Activated naive CD4-positive, alpha-beta T cell treated with anti-CD3 and anti-CD28 coated beads, Interleukin-2, amount 50 U/mL, for 72 hours (primary cell): Measurements from ENCODE around the gene SCO2. TPM values are rescaled to one million over a fixed set of nuclear protein-coding genes. Genes with fewer than 3 reads are reported as not detected.

ENCODE experiments used
- ATAC-seq, 2 donors: fragments of 150-1000 bp; cut with Tn5 transposase; 2 replicates each; pipeline ENCODE4 v1.10.0; 2021; ENCODE audit warnings: mild to moderate bottlenecking in 2 of 2, moderate library complexity in 2 of 2
- DNase-seq, 2 donors: peaks; one replicate each; pipeline ENCODE4 v3.0.0; 2021 to 2022; ENCODE audit warnings: low spot score in 2 of 2
- H3K27ac Mint-ChIP-seq, 2 donors: one replicate each; pipeline ENCODE4 v1.8.0; 2022; ENCODE audit warnings: mild to moderate bottlenecking in 2 of 2, mixed read lengths in 2 of 2
- H3K36me3 Mint-ChIP-seq, 2 donors: one replicate each; pipeline ENCODE4 v1.8.0; 2022; ENCODE audit warnings: mixed read lengths in 2 of 2
- H3K9me3 Mint-ChIP-seq, 2 donors: one replicate each; pipeline ENCODE4 v1.8.0; 2022; ENCODE audit warnings: mixed read lengths in 2 of 2
- total RNA-seq, 2 donors: library from RNA; stranded (reverse); gene quantifications; one replicate each; pipeline ENCODE4 v1.2.3, GENCODE V29; 2022

Gene SCO2
- total RNA-seq, 2 donors from 2014 or later = 4.8 TPM; not detected in 1

- H3K36me3 Mint-ChIP-seq = no peaks in the 10 kb centered on the region
- ATAC-seq = no peak
- no peak overlapping the region for H3K27ac Mint-ChIP-seq
- no peaks in the 10 kb centered on the region for H3K9me3 Mint-ChIP-seq
- no peak for DNase-seq
These were observed 41.8 kb downstream of the SCO2 start for GRCh38 chr22:50483556-50483955.

GRCh38 chr22:50483106-50483505 is 42.3 kb downstream of the SCO2 start:
- Mint-ChIP-seq H3K36me3 (no peaks in the 10 kb centered on the region), H3K9me3 (no peaks in the 10 kb centered on the region), H3K27ac (no peak overlapping the region)
- DNase-seq (no peak), ATAC-seq (no peak)

- Mint-ChIP-seq H3K27ac (peak overlapping the region; percentile 64 to 68), H3K36me3 (no peaks in the 10 kb centered on the region), H3K9me3 (no peaks in the 10 kb centered on the region)
- DNase-seq = no peak
- peak in 1 of 2 donors; percentile 28 for ATAC-seq
These were observed 43.0 kb downstream of the SCO2 start for GRCh38 chr22:50482107-50483074.

GRCh38 chr22:50481440-50482106 is 43.8 kb downstream of the SCO2 start, which contains the start of gene ADM2:
ADM2 (plus strand) TSS chr22:50481543; CDS start chr22:50481848, 305 bp downstream.
- ATAC-seq = peak; percentile 88 to 93
- Mint-ChIP-seq H3K9me3 (no peaks in the 10 kb centered on the region), H3K27ac (peak within 1 kb of the TSS; percentile 64 to 70), H3K36me3 (no peaks in the 10 kb centered on the region)
- DNase-seq = peak in 1 of 2 donors; percentile 71

GRCh38 chr22:50481045-50481439 is 44.4 kb downstream of the SCO2 start:
- Mint-ChIP-seq H3K36me3 (no peaks in the 10 kb centered on the region), H3K27ac (no peak overlapping the region), H3K9me3 (no peaks in the 10 kb centered on the region)
- no peak for DNase-seq
- ATAC-seq = no peak

- Mint-ChIP-seq H3K27ac (peak overlapping the region in 1 of 2 donors; percentile 70), H3K9me3 (no peaks in the 10 kb centered on the region), H3K36me3 (no peaks in the 10 kb centered on the region)
- ATAC-seq = no peak
- DNase-seq = no peak
These were observed 45.7 kb downstream of the SCO2 start for GRCh38 chr22:50479721-50480120.

- ATAC-seq = no peak
- no peaks in the 10 kb centered on the region for H3K9me3 Mint-ChIP-seq
- no peak for DNase-seq
- peak overlapping the region in 1 of 2 donors; percentile 36 for H3K27ac Mint-ChIP-seq
- no peaks in the 10 kb centered on the region for H3K36me3 Mint-ChIP-seq
These were observed 47.5 kb downstream of the SCO2 start for GRCh38 chr22:50477923-50478322.

GRCh38 chr22:50476868-50477267 is 48.5 kb downstream of the SCO2 start:
- ATAC-seq (no peak), DNase-seq (no peak)
- Mint-ChIP-seq H3K27ac (peak overlapping the region; percentile 61 to 81), H3K36me3 (no peaks in the 10 kb centered on the region), H3K9me3 (no peaks in the 10 kb centered on the region)

GRCh38 chr22:50475652-50476002 is 49.8 kb downstream of the SCO2 start:
- ATAC-seq (no peak), DNase-seq (no peak)
- Mint-ChIP-seq H3K36me3 (no peaks in the 10 kb centered on the region), H3K9me3 (no peaks in the 10 kb centered on the region), H3K27ac (peak overlapping the region in 1 of 2 donors; percentile 81)

- DNase-seq (peak; percentile 93 to 95), ATAC-seq (peak; percentile 84 to 85)
- peak within 1 kb of the TSS; percentile 81 to 96 for H3K27ac Mint-ChIP-seq
- H3K36me3 Mint-ChIP-seq = no peaks in the 10 kb centered on the region
- H3K9me3 Mint-ChIP-seq = no peaks in the 10 kb centered on the region
These were observed 50.4 kb downstream of the SCO2 start, which contains the start of gene SBF1 for GRCh38 chr22:50474710-50475651. SBF1 (minus strand) TSS chr22:50475035; CDS start chr22:50474840, 195 bp downstream.

GRCh38 chr22:50473855-50474671 is 51.3 kb downstream of the SCO2 start:
- DNase-seq = peak in 1 of 2 donors; percentile 49
- peak overlapping the region; percentile 80 to 96 for H3K27ac Mint-ChIP-seq
- H3K36me3 Mint-ChIP-seq = no peaks in the 10 kb centered on the region
- H3K9me3 Mint-ChIP-seq = no peaks in the 10 kb centered on the region
- no peak for ATAC-seq

Other genes with a start within 250 kb of the SCO2 start
- 10 to 100 TPM; 10.3 to 13.1 TPM for gene PLXNB2, start 218.0 kb downstream of the SCO2 start, total RNA-seq
- 1 to 10 TPM; 4.1 to 4.3 TPM for gene DENND6B, start 198.6 kb downstream of the SCO2 start, total RNA-seq
- 10 to 100 TPM; 42.6 to 48.3 TPM for gene PPP6R2, start 182.3 kb downstream of the SCO2 start, total RNA-seq
- gene SBF1, start 50.6 kb downstream of the SCO2 start, total RNA-seq = 10 to 100 TPM; 99.3 to 99.8 TPM
- gene ADM2, start 44.1 kb downstream of the SCO2 start, total RNA-seq = 1 to 10 TPM; 6.0 to 7.0 TPM
- under 1 TPM in 1 of 2 donors, not detected in 1; 0.25 TPM for gene MIOX, start 38.7 kb downstream of the SCO2 start, total RNA-seq
- gene LMF2, start 17.9 kb downstream of the SCO2 start, total RNA-seq = 10 to 100 TPM; 54.2 to 76.7 TPM
- gene NCAPH2, start 17.4 kb downstream of the SCO2 start, total RNA-seq = 100 to 1,000 TPM; 121 to 130 TPM
- 10 to 100 TPM; 20.8 to 74.5 TPM for gene TYMP, start 4.4 kb upstream of the SCO2 start, total RNA-seq
- 10 to 100 TPM in 1 of 2 donors, 1 to 10 TPM in 1; 2.6 to 11.0 TPM for gene KLHDC7B, start 20.3 kb upstream of the SCO2 start, total RNA-seq
- gene SYCE3, start 37.3 kb upstream of the SCO2 start, total RNA-seq = 1 to 10 TPM in 1 of 2 donors, under 1 TPM in 1; 0.80 to 3.9 TPM
- 10 to 100 TPM; 61.8 to 92.2 TPM for gene CPT1B, start 52.8 kb upstream of the SCO2 start, total RNA-seq
- 100 to 1,000 TPM in 1 of 2 donors, 10 to 100 TPM in 1; 83.8 to 127 TPM for gene CHKB, start 57.3 kb upstream of the SCO2 start, total RNA-seq
- gene MAPK8IP2, start 75.2 kb upstream of the SCO2 start, total RNA-seq = under 1 TPM; 0.27 to 0.54 TPM
- 10 to 100 TPM; 23.8 to 24.7 TPM for gene ARSA, start 102.6 kb upstream of the SCO2 start, total RNA-seq
- under 1 TPM in 1 of 2 donors, not detected in 1; 0.66 TPM for gene SHANK3, start 147.2 kb upstream of the SCO2 start, total RNA-seq
- not detected for gene ACR, start 212.6 kb upstream of the SCO2 start, total RNA-seq